Fibroblast of peridontal ligament (primary cell): Measurements from ENCODE around the gene SPAG6.

Experiments
- DNase-seq: peaks from one replicate; pipeline ENCODE4 v3.0.0-alpha.2; 2010; ENCODE audit errors: extremely low read depth

The SPAG6 gene

DNA sequence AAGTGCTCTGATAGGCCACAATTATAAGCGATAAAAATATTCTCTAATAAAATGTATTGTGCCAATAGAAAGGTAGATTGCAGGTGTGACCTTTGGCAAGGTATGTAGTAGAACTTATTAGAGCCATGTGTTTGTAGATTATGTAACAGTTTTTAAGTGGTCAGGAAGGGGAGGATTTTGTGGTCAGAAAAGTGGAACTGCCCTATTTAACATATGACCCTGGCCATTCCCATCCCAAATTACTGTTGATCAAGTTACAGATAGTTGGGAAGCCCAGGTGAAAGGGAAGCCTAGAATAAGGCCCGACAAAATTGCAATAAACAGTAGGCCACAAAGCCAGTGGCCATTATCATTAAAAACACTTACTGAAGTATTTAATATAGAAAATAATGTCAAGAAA, 89.2 kb downstream of the SPAG6 start:
- peak; percentile 11 for DNase-seq

DNA sequence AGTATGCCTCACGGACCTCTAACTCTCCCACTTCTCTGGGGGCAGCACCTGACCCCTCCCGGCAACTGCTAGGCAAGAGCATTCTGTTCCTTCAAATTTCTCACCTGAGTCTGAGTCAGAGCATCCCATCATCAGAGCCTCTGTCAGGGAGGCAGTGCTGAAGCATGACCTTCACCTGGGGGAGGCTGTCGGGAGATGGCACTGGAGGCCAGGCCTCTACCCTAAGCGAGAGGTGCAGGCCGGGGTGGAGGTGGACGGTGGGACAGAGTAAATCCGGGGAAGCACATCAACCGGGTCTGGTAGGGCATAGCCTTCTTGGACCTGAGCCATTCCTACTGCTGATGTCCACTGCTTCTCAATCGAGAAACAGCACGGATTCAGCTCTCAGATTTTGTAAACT, 90.4 kb downstream of the SPAG6 start:
- no peak for DNase-seq

- DNase-seq, result no peak
Observed at GRCh38 chr10:22436526-22436892, 91.2 kb downstream of the SPAG6 start.

DNA sequence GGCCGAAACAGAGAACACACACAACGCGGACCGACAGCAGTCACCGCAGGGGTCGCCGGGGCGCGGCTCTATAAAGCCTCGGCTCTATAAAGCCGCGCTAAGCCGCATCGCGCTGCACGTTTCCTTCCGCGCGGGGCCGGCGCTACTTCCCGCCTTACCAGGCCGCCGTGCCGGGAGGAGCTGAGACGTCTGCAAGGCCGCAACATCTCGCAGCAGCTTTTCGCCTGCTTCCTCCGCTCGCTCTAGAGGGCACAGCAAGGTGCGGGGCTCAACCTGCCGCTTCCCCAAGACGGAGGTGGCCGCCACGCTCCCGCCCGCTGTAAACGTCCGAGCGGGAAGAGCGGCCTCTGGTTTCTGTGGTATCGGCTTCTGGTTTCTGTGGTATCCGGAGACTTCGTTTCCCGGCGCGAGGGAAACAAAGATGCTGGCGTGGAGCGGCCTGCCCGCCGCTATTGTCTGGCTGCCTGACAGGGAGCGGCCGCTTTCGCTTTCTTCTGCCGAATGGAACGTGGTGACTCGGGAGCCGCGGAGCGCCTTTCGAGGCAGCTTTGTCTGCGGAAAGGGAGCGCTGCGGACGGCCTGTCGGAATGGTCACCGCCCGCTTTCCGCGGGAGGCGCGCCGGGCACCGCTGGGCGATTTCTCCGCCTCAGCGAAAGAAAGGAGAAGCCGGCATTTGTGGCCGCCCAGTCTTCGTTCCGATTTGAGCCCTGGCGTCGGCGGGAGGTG, 91.8 kb downstream of the SPAG6 start:
- DNase-seq, result peak; percentile 89

DNA sequence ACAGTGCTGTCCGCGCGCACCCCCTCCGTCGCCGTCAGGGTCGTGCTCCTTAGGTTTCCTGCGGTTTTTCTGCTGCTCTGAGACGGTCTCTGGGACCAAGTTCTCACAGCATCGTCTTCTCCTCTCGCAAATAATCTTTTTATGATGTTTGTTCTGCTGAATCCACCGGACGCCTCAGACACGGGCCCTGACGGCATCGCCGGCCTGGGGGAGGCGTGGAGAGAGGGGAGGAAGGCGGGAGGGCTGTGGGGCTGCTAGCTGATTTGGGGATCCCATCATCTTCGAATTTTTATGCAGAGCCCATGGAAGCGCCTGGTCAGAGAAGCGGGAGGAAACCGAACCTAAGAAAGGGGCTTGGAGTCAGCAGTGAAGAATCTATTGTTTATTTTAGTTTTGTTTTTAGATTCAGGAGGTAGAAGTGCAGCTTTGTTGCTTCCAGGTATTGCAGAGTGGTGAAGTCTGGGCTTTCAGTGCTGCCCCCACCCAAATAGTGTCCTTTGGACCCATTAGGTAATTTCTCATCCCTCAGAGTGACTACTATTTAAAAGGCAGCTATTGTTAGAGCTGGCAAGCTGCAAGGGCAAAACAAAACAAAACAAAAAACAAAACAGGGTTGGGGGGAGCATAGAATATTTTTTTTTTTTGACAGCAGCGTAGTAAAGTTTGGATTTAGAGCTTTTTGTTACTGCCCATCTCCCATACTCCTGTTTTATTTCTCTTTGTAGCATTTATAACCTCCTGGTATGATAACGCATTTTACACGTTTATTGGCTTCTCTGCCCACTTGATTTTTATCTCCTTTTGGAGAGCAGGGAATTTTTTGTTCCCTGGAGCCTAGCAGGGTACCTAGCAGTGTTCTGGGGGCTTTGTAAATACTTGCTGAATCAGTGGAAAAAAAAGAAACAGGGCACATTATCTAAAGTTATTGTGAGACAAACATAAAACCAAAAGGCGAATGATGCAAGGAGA, 92.6 kb downstream of the SPAG6 start:
- DNase-seq, result peak; percentile 43

DNA sequence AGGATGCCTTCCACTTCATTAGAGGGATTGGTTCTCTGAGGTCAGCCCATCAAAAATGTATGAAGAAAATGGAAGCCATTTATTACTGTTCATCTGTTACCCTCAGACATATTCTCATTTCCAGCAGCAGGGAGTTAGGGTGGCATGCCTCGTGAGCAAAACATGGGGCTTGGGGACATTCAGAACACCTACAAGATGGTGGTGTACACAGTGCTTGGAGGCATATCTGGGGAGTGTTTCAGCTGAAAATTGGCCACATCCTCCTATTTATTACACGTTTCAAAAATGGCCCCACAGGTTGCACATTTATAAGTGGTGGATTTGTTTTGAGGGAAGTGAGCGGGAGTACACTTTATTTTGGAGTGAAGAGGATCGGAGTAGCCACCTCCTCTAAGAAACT, 93.4 kb downstream of the SPAG6 start:
- no peak for DNase-seq

DNA sequence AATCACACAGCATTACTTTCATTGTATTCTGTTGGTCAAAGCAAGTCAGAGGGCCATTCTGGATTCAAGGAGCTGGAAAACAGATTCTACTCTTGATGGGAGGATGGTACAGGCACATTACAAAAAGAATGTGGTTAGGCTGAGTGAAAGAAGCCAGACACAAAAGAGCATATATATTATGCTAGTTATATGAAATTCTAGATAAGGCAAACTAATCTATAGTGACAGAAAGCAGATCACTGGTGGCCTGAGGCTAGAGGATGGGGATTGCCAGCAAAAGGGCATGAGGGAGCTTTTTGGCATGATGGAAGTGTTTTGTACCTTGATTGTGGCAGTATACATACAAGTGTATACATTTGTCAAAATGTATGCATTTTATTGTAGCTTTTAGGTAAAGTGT, 96.8 kb downstream of the SPAG6 start:
- DNase-seq, result no peak

DNA sequence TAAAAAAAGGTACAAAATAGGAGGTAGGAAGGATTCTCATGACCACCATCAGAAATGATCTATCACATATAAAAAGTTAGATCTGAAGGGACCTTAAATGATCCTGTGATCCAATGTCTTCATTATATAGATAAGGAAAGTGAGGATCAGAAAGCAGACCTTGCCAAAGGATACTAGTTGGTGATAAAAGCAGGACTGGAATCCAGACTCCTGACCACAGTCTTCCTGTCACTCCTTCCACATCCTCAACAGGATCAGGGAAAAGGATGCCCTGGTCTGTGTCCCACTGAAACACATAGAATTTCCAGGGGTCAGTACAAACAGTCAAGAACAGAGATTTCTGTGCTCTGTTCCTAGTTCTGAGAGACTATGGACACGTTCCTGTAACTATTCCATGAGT, 97.2 kb downstream of the SPAG6 start:
- no peak for DNase-seq

DNA sequence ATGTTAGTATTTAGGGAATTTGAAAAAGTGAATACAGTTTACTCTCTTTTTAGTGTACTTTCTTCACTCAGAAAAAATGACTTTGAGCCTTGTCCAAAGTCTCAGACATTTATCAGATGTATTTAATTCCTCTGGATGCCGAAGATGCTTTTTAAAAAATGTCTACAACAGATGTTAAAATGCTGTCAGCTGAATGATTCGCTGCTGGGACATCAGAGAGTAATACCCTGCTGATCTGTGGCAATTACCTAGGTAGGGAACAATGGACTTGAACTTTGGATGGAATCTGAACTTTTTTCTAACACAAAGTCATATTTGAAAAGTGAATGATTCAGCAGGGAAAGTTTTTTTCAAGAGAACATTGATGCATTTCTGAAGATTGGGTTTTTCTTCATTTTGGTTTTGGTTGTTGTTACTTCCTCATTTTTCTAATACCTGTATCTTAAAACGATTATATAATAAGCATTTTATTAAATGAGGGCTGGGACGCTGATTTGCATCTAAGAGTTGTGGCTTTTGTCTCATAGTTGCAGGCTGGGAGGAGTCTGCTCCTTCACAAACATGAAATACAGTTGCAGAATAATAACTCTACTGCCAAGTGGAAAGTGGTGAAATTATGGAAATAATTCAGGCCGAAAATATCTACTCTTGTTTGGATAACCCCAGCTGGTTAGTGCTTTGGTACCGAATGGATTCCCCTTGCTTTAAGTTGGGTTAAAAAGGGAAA, 98.0 kb downstream of the SPAG6 start:
- peak; percentile 44 for DNase-seq

- no peak for DNase-seq
Observed at GRCh38 chr10:22444219-22444788, 99.0 kb downstream of the SPAG6 start.

GRCh38 chr10:22445495-22445894, 100.2 kb downstream of the SPAG6 start:
- peak; percentile 13 for DNase-seq

DNA sequence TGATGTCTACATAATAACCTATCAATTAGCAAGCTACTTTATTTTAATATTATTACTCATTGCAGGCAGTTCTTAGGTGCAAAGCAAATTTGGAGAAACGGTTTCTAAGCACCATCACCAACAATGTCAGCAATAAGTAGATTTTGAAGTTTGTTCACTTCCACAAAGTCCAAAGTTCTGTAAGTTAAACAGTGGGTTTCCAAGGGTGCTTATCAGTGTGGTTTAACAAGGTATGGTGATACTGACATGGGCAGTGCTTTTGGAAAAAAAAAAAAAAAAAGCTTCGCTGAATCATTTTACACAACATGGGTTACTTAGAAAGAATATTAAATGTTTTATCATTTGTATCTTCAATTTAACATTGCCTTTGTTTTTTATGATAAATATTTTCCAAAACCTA, 101.8 kb downstream of the SPAG6 start:
- DNase-seq, result no peak

- no peak for DNase-seq
Observed at GRCh38 chr10:22451346-22451745, 106.0 kb downstream of the SPAG6 start.

DNA sequence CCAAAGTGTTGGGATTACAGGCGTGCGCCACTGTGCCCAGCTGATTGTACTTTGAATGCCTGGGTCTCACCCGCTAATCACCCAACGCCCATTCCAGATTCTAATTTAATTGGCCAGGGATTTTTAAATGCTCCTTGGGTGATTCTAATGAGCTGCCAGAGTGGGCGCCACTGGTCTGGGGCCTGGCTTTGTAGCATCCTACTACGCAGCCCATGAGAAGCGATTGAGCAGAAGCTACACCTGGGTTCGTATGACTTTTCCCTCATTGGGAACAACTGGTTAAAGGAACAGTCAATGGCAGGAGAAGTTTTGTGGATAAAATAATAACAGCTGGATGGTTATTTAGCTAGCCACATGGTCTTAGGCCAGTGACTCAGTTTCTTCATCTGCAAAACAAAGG, 108.0 kb downstream of the SPAG6 start:
- no peak for DNase-seq

DNA sequence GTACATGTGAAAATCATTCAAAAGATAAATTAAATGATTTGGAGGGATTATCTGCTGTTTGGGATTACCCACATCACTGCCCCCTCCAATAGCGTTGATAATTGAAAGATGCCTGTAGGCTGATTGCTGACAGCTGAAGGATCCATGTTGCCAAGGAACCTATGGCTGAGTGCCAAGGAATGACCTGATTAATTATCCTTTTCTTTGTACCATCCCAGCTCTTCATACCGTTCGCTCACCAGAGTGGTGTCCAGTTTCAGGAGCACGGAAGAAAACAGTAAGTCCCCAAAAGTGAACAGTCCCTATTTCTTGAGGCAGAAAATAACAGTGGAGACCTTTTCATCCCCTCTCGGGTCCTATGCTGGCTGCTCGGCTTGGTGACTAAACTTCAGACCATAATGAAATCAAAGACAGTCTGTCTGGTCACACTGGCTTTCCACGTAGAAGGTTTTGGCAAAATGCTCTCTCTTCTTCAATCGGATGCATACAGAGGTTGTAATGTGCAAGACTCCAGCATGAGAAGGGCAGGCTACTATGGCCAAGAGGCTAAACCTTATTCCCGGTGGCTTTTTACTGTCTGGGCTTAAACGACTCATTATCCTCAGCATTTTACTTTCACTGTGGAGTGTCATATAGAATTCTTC, 108.8 kb downstream of the SPAG6 start:
- no peak for DNase-seq

DNA sequence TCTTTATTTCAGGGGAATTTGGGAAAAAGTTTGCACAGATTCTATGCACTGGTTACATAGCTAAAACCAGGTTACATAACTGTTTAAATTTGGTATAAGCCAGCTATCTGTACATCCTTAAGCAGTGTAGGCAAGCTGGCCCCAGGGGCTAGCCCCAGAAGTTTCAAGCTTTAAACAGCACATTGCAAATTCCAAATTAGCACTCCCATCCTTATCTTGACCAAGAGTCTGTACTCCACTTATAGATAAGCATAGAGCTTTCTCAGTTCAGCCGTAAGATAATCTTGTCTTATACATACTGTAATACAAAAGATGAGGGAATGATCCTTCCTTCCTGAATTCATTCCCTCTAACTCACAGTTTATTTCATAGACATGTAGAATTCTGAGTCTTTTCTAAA, 109.3 kb downstream of the SPAG6 start:
- DNase-seq, result no peak

GRCh38 chr10:22455068-22455857, 110.0 kb downstream of the SPAG6 start:
- DNase-seq, result no peak

- DNase-seq, result no peak
Observed at GRCh38 chr10:22456486-22456885, 111.2 kb downstream of the SPAG6 start.

DNA sequence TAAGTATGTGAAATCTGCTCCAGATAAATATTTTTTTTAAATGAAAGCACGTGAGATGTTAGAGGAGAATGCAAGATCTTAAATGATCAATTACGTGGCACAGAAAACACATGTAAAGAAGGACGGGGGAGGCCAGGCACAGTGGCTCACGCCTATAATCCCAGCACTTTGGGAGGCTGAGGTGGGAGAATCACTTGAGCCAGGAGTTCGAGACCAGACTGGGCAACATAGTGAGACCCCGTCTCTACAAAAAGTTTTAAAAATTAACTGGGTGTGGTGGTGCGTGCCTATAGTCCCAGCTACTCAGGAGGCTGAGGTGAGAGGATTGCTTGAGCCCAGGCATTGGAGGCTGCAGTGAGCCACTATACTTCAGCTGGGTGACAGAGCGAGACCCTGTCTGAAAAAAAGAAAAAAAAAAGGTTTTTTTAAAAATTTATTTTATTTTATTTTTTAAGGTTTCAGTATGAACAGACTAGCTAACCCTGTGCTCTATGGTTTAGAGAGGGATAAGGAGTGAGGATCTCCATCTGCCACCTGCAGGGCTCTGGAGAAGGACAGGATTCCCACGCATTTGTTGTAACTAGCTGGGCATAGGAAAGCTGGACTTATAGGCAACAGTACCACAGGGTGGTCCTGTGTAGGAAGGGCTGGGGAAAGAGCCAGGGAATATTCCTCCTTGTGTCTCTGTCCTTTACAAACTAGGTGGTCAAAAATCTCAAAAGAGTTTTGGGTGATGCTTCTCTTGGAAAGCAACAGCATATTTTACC, 113.2 kb downstream of the SPAG6 start:
- no peak for DNase-seq

- peak; percentile 42 for DNase-seq
Observed at GRCh38 chr10:22459496-22459895, 114.2 kb downstream of the SPAG6 start.
